Loucy (cell line): ENCODE results near the gene BRINP2.

Source experiments
- EZH2phosphoT487 ChIP-seq: fragments of 200-600 bp; IDR thresholded peaks from 2 replicates; pipeline ENCODE4 v1.6.1; 2018; ENCODE audit warnings: antibody characterized with exemption, mild to moderate bottlenecking, moderate library complexity, borderline replicate concordance
- TF ChIP-seq, protein P1 (sequence below): fragments of 200-600 bp; sonication (generic); conservative IDR thresholded peaks from 2 replicates; pipeline ENCODE4 v1.5.1; 2014; ENCODE audit warnings: mild to moderate bottlenecking, antibody characterized with exemption, low read length

DNA sequence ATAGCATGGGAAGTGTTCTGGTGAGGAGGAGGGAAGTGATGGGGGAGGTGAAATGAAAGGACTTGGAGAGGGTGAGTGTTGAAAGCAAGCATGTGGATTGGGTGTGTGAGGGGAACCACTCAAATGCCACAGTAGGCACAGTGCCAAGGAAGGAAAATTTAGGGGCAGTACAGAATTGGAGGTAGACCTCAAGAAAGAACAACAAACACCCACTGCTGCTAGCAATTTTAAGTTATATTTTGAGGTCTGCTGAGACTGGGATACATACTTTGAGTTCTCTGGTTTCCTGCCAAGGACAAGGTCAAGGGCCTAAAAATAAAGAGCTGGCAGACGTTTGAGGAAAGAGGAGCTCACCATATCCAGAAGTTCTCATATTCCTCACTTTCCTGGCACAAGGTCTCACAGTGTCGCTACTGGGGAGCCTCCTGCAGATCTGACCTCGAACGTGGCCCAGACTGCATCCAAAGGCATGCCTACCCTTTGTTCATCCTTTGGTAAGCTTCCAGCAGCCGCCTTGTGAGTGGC lies 104.0 kb downstream of the BRINP2 start:
- TF ChIP-seq, protein P1, sequence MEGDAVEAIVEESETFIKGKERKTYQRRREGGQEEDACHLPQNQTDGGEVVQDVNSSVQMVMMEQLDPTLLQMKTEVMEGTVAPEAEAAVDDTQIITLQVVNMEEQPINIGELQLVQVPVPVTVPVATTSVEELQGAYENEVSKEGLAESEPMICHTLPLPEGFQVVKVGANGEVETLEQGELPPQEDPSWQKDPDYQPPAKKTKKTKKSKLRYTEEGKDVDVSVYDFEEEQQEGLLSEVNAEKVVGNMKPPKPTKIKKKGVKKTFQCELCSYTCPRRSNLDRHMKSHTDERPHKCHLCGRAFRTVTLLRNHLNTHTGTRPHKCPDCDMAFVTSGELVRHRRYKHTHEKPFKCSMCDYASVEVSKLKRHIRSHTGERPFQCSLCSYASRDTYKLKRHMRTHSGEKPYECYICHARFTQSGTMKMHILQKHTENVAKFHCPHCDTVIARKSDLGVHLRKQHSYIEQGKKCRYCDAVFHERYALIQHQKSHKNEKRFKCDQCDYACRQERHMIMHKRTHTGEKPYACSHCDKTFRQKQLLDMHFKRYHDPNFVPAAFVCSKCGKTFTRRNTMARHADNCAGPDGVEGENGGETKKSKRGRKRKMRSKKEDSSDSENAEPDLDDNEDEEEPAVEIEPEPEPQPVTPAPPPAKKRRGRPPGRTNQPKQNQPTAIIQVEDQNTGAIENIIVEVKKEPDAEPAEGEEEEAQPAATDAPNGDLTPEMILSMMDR = no peak
- TF ChIP-seq EZH2phosphoT487 = no peak
